Activated CD8-positive, alpha-beta T cell treated with anti-CD3 and anti-CD28 coated beads for 36 hours (primary cell): ENCODE measurements around the gene SLC25A40. TPM values are rescaled to one million over a fixed set of nuclear protein-coding genes. Genes with fewer than 3 reads are reported as not detected.
"Not testable (repeated sequence)": the region's sequence is repeated elsewhere in the genome, so short reads cannot be mapped to it uniquely, and the experiment has no call there.

ENCODE experiments used
- ATAC-seq: fragments of 200-7000 bp; cut with Tn5 transposase; one replicate; pipeline ENCODE4 v1.10.0; 2021; ENCODE audit warnings: mild to moderate bottlenecking, moderate library complexity
- CTCF ChIA-PET: fragments of 350-600 bp; sonication (Branson Sonifier 250); formaldehyde crosslinking; loops from one replicate; lab custom pipeline; 2021; ENCODE audit warnings: antibody characterized with exemption; lab: Charles Lee
- POLR2A ChIA-PET: fragments of 350-600 bp; sonication (Branson Sonifier 250); formaldehyde crosslinking; loops from one replicate; lab custom pipeline; 2021; ENCODE audit warnings: antibody characterized with exemption; lab: Charles Lee
- DNase-seq: peaks from one replicate; pipeline ENCODE4 v3.0.0-alpha.2; 2020
- H3K27ac Mint-ChIP-seq: one replicate; pipeline ENCODE4 v1.8.0; 2021; ENCODE audit warnings: mild to moderate bottlenecking, mixed read lengths
- H3K27me3 Mint-ChIP-seq: one replicate; pipeline ENCODE4 v1.8.0; 2021; ENCODE audit warnings: mixed read lengths
- H3K36me3 Mint-ChIP-seq: one replicate; pipeline ENCODE4 v1.8.0; 2021; ENCODE audit warnings: low read depth, mixed read lengths
- H3K4me1 Mint-ChIP-seq: one replicate; pipeline ENCODE4 v1.8.0; 2021; ENCODE audit warnings: low read depth, mixed read lengths
- H3K4me3 Mint-ChIP-seq: one replicate; pipeline ENCODE4 v1.8.0; 2021; ENCODE audit warnings: mild to moderate bottlenecking, moderate library complexity, mixed read lengths
- H3K9me3 Mint-ChIP-seq: one replicate; pipeline ENCODE4 v1.8.0; 2021; ENCODE audit warnings: mixed read lengths
- intact Hi-C: fragments of 100-400 bp; cut with micrococcal nuclease; formaldehyde crosslinking; loops from one replicate; pipeline ENCODE4 v1.10.0; 2022
- total RNA-seq, 2 experiments: library from RNA; stranded (reverse); gene quantifications; one replicate each; pipeline ENCODE4 v1.2.3, GENCODE V29; 2021
- TF ChIP-seq, protein P1 (sequence below): fragments of 200-600 bp; IDR thresholded peaks from one replicate; pipeline ENCODE4 v1.8.0; 2022; ENCODE audit warnings: antibody characterized with exemption, mild to moderate bottlenecking

Gene SLC25A40
- total RNA-seq, 2 experiments from 2014 or later, result 38.9 to 47.4 TPM

DNA sequence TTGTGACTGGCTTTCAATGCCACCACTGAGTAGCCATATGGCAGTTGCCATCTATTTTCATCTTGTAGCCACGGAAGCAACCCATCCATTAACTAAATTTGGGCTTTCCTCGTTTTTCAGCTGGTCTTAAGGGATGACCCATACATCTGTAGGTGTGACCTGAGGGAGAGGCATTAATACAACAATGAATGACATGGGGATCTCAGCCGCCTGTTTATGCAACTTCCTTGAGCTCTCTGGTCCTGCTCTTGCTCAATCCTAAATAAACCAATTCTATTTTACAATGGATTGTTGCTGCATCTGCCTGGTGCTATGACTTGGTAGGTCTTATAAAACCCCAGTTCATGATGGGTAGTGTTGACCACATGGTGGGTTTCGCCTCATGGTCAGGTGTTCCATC is 36.0 kb upstream of the SLC25A40 start:
- ATAC-seq (no peak), DNase-seq (no peak)
- Mint-ChIP-seq H3K4me3 (no peak overlapping the region), H3K4me1 (peaks cover 4% of the 10 kb centered on the region), H3K27ac (no peak overlapping the region), H3K27me3 (no peaks in the 10 kb centered on the region), H3K9me3 (no peaks in the 10 kb centered on the region), H3K36me3 (peaks cover 13% of the 10 kb centered on the region)
- ChIA-PET CTCF (no interaction called here), POLR2A (no interaction called here)
- TF ChIP-seq, protein P1, sequence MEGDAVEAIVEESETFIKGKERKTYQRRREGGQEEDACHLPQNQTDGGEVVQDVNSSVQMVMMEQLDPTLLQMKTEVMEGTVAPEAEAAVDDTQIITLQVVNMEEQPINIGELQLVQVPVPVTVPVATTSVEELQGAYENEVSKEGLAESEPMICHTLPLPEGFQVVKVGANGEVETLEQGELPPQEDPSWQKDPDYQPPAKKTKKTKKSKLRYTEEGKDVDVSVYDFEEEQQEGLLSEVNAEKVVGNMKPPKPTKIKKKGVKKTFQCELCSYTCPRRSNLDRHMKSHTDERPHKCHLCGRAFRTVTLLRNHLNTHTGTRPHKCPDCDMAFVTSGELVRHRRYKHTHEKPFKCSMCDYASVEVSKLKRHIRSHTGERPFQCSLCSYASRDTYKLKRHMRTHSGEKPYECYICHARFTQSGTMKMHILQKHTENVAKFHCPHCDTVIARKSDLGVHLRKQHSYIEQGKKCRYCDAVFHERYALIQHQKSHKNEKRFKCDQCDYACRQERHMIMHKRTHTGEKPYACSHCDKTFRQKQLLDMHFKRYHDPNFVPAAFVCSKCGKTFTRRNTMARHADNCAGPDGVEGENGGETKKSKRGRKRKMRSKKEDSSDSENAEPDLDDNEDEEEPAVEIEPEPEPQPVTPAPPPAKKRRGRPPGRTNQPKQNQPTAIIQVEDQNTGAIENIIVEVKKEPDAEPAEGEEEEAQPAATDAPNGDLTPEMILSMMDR, result no peak
- intact Hi-C loops, result no loop called here

DNA sequence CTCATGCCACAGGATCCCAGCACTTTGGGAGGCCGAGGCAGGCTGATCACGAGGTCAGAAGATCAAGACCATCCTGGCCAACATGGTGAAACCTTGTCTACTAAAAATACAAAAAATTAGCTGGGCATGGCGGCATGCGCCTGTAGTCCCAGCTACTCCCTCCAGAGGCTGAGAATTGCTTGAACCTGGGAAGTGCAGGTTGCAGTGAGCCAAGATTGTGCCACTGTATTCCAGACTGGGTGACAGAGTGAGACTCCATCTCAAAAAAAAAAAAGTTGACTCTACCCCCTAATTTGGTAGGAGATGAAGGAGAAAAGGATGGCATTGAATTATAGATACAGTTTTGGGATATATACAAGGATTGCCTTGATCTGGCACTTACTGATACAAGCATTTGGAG is 32.7 kb upstream of the SLC25A40 start:
- CTCF ChIA-PET, H3K27me3 Mint-ChIP-seq, H3K4me1 Mint-ChIP-seq, H3K9me3 Mint-ChIP-seq, POLR2A ChIA-PET, ATAC-seq, H3K4me3 Mint-ChIP-seq, intact Hi-C loops, H3K27ac Mint-ChIP-seq, DNase-seq: not testable (repeated sequence)
- H3K36me3 Mint-ChIP-seq, result peaks cover 26% of the 10 kb centered on the region

DNA sequence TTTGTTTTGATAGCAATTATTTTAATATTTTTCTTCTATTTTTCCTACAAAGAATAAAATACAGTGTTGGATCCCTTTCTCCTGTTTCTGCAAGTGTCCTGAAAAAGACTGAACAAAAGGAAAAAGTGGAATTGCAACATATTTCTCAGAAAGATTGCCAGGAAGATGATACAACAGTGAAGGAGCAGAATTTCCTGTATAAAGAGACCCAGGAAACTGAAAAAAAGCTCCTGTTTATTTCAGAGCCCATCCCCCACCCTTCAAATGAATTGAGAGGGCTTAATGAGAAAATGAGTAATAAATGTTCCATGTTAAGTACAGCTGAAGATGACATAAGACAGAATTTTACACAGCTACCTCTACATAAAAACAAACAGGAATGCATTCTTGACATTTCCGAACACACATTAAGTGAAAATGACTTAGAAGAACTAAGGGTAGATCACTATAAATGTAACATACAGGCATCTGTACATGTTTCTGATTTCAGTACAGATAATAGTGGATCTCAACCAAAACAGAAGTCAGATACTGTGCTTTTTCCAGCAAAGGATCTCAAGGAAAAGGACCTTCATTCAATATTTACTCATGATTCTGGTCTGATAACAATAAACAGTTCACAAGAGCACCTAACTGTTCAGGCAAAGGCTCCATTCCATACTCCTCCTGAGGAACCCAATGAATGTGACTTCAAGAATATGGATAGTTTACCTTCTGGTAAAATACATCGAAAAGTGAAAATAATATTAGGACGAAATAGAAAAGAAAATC is 31.2 kb upstream of the SLC25A40 start:
- H3K4me1 Mint-ChIP-seq, H3K9me3 Mint-ChIP-seq, CTCF ChIA-PET, H3K27me3 Mint-ChIP-seq, intact Hi-C loops, POLR2A ChIA-PET, H3K4me3 Mint-ChIP-seq, DNase-seq, ATAC-seq: not testable (repeated sequence)
- peaks cover 28% of the 10 kb centered on the region for H3K36me3 Mint-ChIP-seq
- H3K27ac Mint-ChIP-seq, result peak overlapping the region; percentile 50

DNA sequence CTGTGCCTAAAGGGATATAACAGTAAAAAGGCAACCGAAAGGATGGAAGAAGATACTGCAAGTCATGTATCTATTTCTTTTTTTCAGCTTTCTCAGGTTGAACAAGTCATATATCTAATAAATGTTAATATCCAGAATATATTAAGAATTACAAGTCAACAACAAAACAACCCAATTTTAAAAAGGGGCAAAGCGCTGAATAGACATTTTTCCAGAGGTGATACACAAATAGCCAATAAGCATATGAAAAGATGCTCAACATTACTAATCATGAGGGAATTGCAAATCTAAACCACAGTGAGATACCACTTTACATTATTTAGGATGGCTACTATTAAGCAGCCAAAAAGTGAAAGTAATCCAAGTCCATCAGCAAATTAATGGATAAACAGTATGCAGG is 23.1 kb upstream of the SLC25A40 start:
- peaks cover 6% of the 10 kb centered on the region for H3K4me1 Mint-ChIP-seq
- no peak overlapping the region for H3K4me3 Mint-ChIP-seq
- ChIA-PET POLR2A (no interaction called here), CTCF (no interaction called here)
- no peak overlapping the region for H3K27ac Mint-ChIP-seq
- TF ChIP-seq, protein P1, result no peak
- DNase-seq, result no peak
- H3K27me3 Mint-ChIP-seq, result no peaks in the 10 kb centered on the region
- H3K36me3 Mint-ChIP-seq, result peaks cover 41% of the 10 kb centered on the region
- intact Hi-C loops, result no loop called here
- no peak for ATAC-seq
- no peaks in the 10 kb centered on the region for H3K9me3 Mint-ChIP-seq

DNA sequence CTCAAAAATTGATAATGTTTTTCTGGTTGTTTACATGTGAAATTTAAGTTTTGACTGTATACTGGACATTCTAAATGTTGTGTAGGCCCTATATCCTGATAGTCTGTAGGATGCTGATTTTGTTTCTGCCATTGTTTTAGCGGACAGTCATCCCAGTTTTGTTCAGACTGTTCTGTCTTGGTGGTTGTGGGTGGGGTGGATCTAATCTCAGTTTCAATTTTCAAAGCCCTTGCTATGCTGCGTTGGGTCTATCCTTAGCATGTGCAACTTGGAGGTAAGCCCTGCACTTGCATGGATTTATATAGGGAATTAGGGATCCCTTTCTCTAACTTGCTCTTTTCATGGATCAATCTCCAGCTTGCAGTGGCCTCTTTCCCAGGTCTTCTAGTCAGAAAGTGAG is 19.2 kb upstream of the SLC25A40 start:
- H3K36me3 Mint-ChIP-seq, result peaks cover 46% of the 10 kb centered on the region
- CTCF ChIA-PET, result no interaction called here
- POLR2A ChIA-PET, result no interaction called here
- peaks cover 6% of the 10 kb centered on the region for H3K4me1 Mint-ChIP-seq
- intact Hi-C loops, result no loop called here
- no peak for DNase-seq
- no peak for ATAC-seq
- H3K27me3 Mint-ChIP-seq, result no peaks in the 10 kb centered on the region
- H3K27ac Mint-ChIP-seq, result no peak overlapping the region
- TF ChIP-seq, protein P1, result no peak
- H3K9me3 Mint-ChIP-seq, result no peaks in the 10 kb centered on the region
- no peak overlapping the region for H3K4me3 Mint-ChIP-seq

DNA sequence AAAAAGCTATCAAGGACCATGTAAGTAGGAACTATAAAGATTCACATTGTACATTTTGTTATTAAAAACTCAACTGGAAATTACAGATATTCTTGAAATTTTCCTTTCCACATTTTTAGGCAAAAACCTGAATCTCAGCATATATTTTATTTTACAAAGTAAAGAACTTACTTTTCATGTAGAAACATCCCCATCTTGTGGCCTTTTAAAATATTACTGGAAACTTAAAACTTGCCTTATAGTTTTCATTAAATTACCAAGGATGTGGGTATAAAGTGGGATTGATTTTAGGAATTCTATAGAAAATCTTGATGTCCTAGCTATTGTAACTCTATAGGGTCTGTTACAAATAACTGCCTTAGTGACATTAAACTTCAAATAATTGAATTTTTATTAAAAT is 10.7 kb upstream of the SLC25A40 start:
- H3K27me3 Mint-ChIP-seq, result no peaks in the 10 kb centered on the region
- no peak overlapping the region for H3K27ac Mint-ChIP-seq
- H3K9me3 Mint-ChIP-seq, result no peaks in the 10 kb centered on the region
- no peak overlapping the region for H3K4me3 Mint-ChIP-seq
- TF ChIP-seq, protein P1, result peak; percentile 51
- H3K4me1 Mint-ChIP-seq, result peaks cover 5% of the 10 kb centered on the region
- CTCF ChIA-PET, result interaction anchor here (0.7 to 3.8 kb wide), 13 partner anchors 10 to 381 kb away, joined by 3 to 25 read pairs (median 3); partner anchors contain the start of genes DBF4, SLC25A40 and SRI
- H3K36me3 Mint-ChIP-seq, result peaks cover 45% of the 10 kb centered on the region
- ATAC-seq (no peak), DNase-seq (no peak)
- POLR2A ChIA-PET, result no interaction called here
- intact Hi-C loops, result loop anchor here (5.0 kb wide), 1 partner anchor 90 kb away; no protein-coding TSS in a partner anchor
